Gastroesophageal sphincter (tissue), 4 donors: ENCODE results near the gene ZMYND10. TPM values are rescaled to one million over a fixed set of nuclear protein-coding genes. Genes with fewer than 3 reads are reported as not detected.
"Not testable (repeated sequence)": the region's sequence is repeated elsewhere in the genome, so short reads cannot be mapped to it uniquely, and the experiment has no call there.

Experiments
- ATAC-seq: fragments of 150-250 bp; one replicate; pipeline ENCODE4 v1.9.1; 2016; ENCODE audit warnings: mild to moderate bottlenecking, moderate library complexity
- H3K27ac ChIP-seq, 4 donors: fragments of 200-600 bp; sonication (generic) in 3 of 4; 1 replicate in 3 of 4; 2 replicates in 1 of 4; pipeline ENCODE4 v1.5.1; 2016 to 2019
- H3K27me3 ChIP-seq: fragments of 200-600 bp; sonication (generic); one replicate; pipeline ENCODE4 v1.5.1; 2019
- H3K36me3 ChIP-seq, 2 donors: fragments of 200-600 bp; sonication (generic); one replicate each; pipeline ENCODE4 v1.5.1; 2019; ENCODE audit warnings: control low read depth in 1 of 2
- H3K4me1 ChIP-seq, 3 donors: fragments of 200-600 bp; sonication (generic); 1 replicate in 2 of 3; 2 replicates in 1 of 3; pipeline ENCODE4 v1.5.1; 2016 to 2019; ENCODE audit warnings: control low read depth in 2 of 3
- H3K4me3 ChIP-seq, 2 donors: fragments of 200-600 bp; sonication (generic); one replicate each; pipeline ENCODE4 v1.5.1; 2019; ENCODE audit warnings: mild to moderate bottlenecking in 1 of 2, moderate library complexity in 1 of 2
- H3K9me3 ChIP-seq, 3 donors: fragments of 200-600 bp; sonication (generic); one replicate each; pipeline ENCODE4 v1.5.1; 2017 to 2019; ENCODE audit warnings: control low read depth in 2 of 3
- CTCF ChIP-seq, 4 experiments: fragments of 200-600 bp in 2 of 4; fragments of 450-650 bp in 2 of 4; sonication (generic) in 1 of 4; IDR thresholded peaks; one replicate each; pipeline ENCODE4 v1.5.1; 2017 to 2019; ENCODE audit warnings: antibody characterized with exemption in 4 of 4, mild to moderate bottlenecking in 2 of 4, moderate library complexity in 2 of 4
- EP300 ChIP-seq: sonication (generic); formaldehyde crosslinking; IDR thresholded peaks from one replicate; pipeline ENCODE4 v1.6.1; 2017; ENCODE audit warnings: antibody characterized with exemption, mild to moderate bottlenecking
- POLR2A ChIP-seq, 2 donors: fragments of 450-650 bp; IDR thresholded peaks; one replicate each; pipeline ENCODE4 v1.6.1; 2017; ENCODE audit warnings: antibody characterized with exemption in 2 of 2, mild to moderate bottlenecking in 2 of 2, moderate library complexity in 1 of 2
- POLR2AphosphoS5 ChIP-seq: sonication (generic); formaldehyde crosslinking; IDR thresholded peaks from one replicate; pipeline ENCODE4 v1.6.1; 2017; ENCODE audit warnings: antibody characterized with exemption
- WGBS, 2 donors: methylation state at CpG; one replicate each; pipeline ENCODE4 v1.1.5; 2018; ENCODE audit warnings: low coverage in 1 of 2; 5-methylcytosine and 5-hydroxymethylcytosine counted together
- total RNA-seq, 4 donors: library from RNA; depleted of rRNA; stranded (reverse); fragments of >200 nt; gene quantifications; one replicate each; pipeline ENCODE4 v1.1.0, GENCODE V29; 2016

Gene ZMYND10
- total RNA-seq, 4 donors from 2014 or later: 0.54 TPM; not detected in 3

DNA sequence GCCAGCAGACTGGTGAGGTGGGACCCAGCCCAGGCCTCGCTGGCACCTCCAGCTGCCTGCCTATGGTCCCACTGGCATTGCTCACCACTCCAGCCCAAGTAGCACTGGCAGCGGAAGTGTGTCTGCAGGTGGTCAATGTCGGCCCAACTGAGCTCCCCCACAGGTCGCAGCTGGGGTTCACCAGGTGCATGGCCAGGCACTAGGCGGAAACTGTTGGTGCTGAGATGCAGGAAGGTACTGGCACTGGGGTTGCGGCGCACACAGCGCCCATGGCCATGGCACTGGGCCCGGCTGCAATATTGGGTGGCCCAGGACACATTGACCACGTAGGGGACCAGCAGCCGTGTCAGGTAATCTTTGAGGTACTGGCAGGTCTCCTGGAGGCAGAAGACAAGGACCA, 27.4 kb downstream of the ZMYND10 start:
- peaks cover 0 to 62% (median 40%) of the 10 kb centered on the region in 3 donors for H3K4me1 ChIP-seq
- H3K36me3 ChIP-seq: peaks cover 0 to 54% of the 10 kb centered on the region in 2 donors
- peak overlapping the region in 3 of 4 donors; percentile 7 to 24 (median 10) for H3K27ac ChIP-seq
- H3K9me3 ChIP-seq: no peaks in the 10 kb centered on the region
- no peaks in the 10 kb centered on the region for H3K27me3 ChIP-seq
- WGBS, 2 donors: 67% methylated on average over 2 of the region's 11 CpGs; no CpG with 5 or more reads in 1 of the 2 donors
- TF ChIP-seq EP300 (no peak), POLR2AphosphoS5 (no peak), POLR2A (IDR thresholded peaks at IDR 0.05) (no peak), CTCF (IDR thresholded peaks at IDR 0.05) (no peak)
- peak overlapping the region in 1 of 2 donors; percentile 89 for H3K4me3 ChIP-seq
- no peak for ATAC-seq

- Histone ChIP-seq H3K4me1 (peaks cover 0 to 53% (median 34%) of the 10 kb centered on the region in 3 donors), H3K9me3 (no peaks in the 10 kb centered on the region), H3K36me3 (peaks cover 0 to 54% of the 10 kb centered on the region in 2 donors), H3K27me3 (no peaks in the 10 kb centered on the region), H3K27ac (peak overlapping the region in 3 of 4 donors; percentile 7 to 24 (median 14)), H3K4me3 (peak overlapping the region in 1 of 2 donors; percentile 89)
- no peak for TF ChIP-seq CTCF (IDR thresholded peaks at IDR 0.05)
- no peak for TF ChIP-seq EP300
- no peak for TF ChIP-seq POLR2A (IDR thresholded peaks at IDR 0.05)
- TF ChIP-seq POLR2AphosphoS5: no peak
- WGBS, 2 donors: no CpG with 5 or more reads among the region's 6 CpGs
- no peak for ATAC-seq
These were observed 28.2 kb downstream of the ZMYND10 start for GRCh38 chr3:50317300-50317699.

DNA sequence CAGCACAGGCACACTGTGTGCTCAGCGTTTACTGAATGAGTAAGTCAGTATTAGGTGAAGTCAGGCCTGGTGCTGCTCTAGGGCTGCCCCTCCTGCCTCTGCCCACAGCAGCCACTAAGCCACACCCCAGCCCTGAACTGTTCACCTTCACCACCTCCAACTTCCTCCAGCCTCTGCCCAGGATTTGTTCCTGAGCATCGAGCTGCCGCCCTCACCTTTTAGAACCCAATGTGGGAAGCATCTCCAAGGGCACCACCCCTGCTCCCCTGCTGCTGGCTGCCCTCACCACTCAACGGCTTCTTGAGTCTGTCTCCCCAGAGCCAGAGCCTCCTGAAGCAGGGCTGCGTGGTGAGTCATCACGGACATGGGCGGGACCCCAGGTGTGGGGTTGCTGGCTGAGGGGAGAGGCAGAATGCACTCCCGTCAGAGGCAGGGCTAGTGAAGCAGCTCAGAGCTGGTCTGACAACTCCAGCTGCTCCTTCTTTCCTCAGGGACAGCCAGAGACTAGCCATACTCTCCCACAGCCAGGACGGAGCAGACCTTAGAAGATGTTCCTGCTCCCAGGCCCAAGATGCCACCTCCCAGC, 28.8 kb downstream of the ZMYND10 start:
- peaks cover 0 to 54% of the 10 kb centered on the region in 2 donors for H3K36me3 ChIP-seq
- H3K27me3 ChIP-seq: no peaks in the 10 kb centered on the region
- H3K4me3 ChIP-seq: no peak overlapping the region
- no peaks in the 10 kb centered on the region for H3K9me3 ChIP-seq
- 59 to 60% methylated on average over 2 of the region's 9 CpGs for WGBS, 2 donors
- TF ChIP-seq CTCF (IDR thresholded peaks at IDR 0.05): no peak
- no peak for TF ChIP-seq POLR2A (IDR thresholded peaks at IDR 0.05)
- H3K4me1 ChIP-seq: peaks cover 0 to 48% (median 29%) of the 10 kb centered on the region in 3 donors
- H3K27ac ChIP-seq: peak overlapping the region in 3 of 4 donors; percentile 7 to 24 (median 14)
- no peak for ATAC-seq

DNA sequence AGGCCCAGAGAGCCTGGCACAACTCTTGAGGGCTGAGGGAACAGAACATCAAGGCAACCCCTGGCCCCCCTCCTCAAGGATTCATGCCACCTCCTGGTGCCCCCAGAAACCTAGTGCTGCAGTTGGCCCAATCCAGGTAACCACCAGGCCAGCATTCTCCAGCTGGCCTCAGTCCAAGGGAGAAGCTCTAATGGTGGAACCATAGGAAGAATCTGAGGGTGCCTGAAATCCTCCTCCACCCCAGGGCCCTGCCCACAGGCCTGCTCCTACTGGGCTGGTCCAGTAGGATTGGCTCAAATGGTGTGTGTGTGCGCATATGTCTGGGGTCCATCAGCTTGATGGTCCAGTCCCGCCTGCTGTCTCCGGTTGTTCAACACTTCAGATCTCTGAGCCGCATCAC, 30.7 kb downstream of the ZMYND10 start:
- TF ChIP-seq EP300 (no peak), POLR2AphosphoS5 (no peak), CTCF (IDR thresholded peaks at IDR 0.05) (no peak), POLR2A (IDR thresholded peaks at IDR 0.05) (no peak)
- Histone ChIP-seq H3K27ac (peak overlapping the region in 2 of 4 donors; percentile 11 to 35), H3K9me3 (no peaks in the 10 kb centered on the region), H3K4me3 (no peak overlapping the region), H3K36me3 (peaks cover 0 to 53% of the 10 kb centered on the region in 2 donors), H3K27me3 (no peaks in the 10 kb centered on the region), H3K4me1 (peaks cover 0 to 35% (median 19%) of the 10 kb centered on the region in 3 donors)
- WGBS, 2 donors: 96% methylated on average over 4 of the region's 4 CpGs; no CpG with 5 or more reads in 1 of the 2 donors
- ATAC-seq: peak; percentile 20

- WGBS, 2 donors: 83 to 88% methylated on average over 1 to 2 of the region's 3 CpGs
- no peak overlapping the region for H3K4me3 ChIP-seq
- ATAC-seq: no peak
- peaks cover 0 to 31% (median 15%) of the 10 kb centered on the region in 3 donors for H3K4me1 ChIP-seq
- no peaks in the 10 kb centered on the region for H3K9me3 ChIP-seq
- TF ChIP-seq POLR2A (IDR thresholded peaks at IDR 0.05): no peak
- H3K27ac ChIP-seq: peak overlapping the region in 2 of 4 donors; percentile 11 to 35
- H3K36me3 ChIP-seq: peaks cover 0 to 53% of the 10 kb centered on the region in 2 donors
- no peaks in the 10 kb centered on the region for H3K27me3 ChIP-seq
These were observed 31.2 kb downstream of the ZMYND10 start for GRCh38 chr3:50314342-50314741.

DNA sequence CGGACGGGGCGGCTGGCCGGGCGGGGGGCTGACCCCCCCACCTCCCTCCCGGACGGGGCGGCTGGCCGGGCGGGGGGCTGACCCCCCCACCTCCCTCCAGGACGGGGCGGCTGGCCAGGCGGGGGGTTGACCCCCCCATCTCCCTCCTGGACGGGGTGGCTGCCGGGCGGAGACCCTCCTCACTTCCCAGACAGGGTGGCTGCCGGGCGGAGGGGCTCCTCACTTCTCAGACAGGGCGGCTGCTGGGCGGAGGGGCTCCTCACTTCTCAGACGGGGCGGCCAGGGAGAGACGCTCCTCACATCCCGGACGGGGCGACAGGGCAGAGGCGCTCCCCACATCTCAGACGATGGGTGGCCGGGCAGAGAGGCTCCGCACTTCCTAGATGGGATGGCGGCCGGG, 33.5 kb downstream of the ZMYND10 start:
- WGBS, 2 donors: no CpG with 5 or more reads among the region's 32 CpGs
- not testable (repeated sequence) for H3K4me1 ChIP-seq, H3K27me3 ChIP-seq, H3K27ac ChIP-seq, H3K4me3 ChIP-seq, ATAC-seq, H3K9me3 ChIP-seq
- peaks cover 0 to 30% of the 10 kb centered on the region in 2 donors for H3K36me3 ChIP-seq
